HG03439 (cell line): ENCODE results near the gene TPCN2.

Source experiments
- ATAC-seq: cut with Tn5 transposase; IDR thresholded peaks from one replicate; pipeline ENCODE4 v1.9.1; 2021; ENCODE audit warnings: mild to moderate bottlenecking, moderate library complexity; ENCODE audit not compliant: unreplicated experiment

TPCN2 gene

GRCh38 chr11:69037074-69037473 lies 11.7 kb upstream of the TPCN2 start:
- ATAC-seq: no peak

GRCh38 chr11:69037544-69037943 lies 11.2 kb upstream of the TPCN2 start:
- ATAC-seq: no peak

GRCh38 chr11:69039501-69039900 lies 9.2 kb upstream of the TPCN2 start:
- no peak for ATAC-seq

- ATAC-seq: no peak
These were observed 8.7 kb upstream of the TPCN2 start for GRCh38 chr11:69040051-69040450.

GRCh38 chr11:69040581-69041260 lies 8.0 kb upstream of the TPCN2 start:
- no peak for ATAC-seq

GRCh38 chr11:69041516-69041915 lies 7.2 kb upstream of the TPCN2 start:
- no peak for ATAC-seq

- ATAC-seq: no peak
These were observed 4.4 kb upstream of the TPCN2 start for GRCh38 chr11:69044111-69045013.

GRCh38 chr11:69048031-69048693 lies 570 bp upstream of the TPCN2 start:
- ATAC-seq: no peak

- ATAC-seq: no peak
These were observed 747 bp downstream of the TPCN2 start for GRCh38 chr11:69049490-69049867.

- no peak for ATAC-seq
These were observed 2.1 kb downstream of the TPCN2 start for GRCh38 chr11:69050592-69051380.

GRCh38 chr11:69051381-69052342 lies 2.9 kb downstream of the TPCN2 start:
- ATAC-seq: no peak

- no peak for ATAC-seq
These were observed 3.8 kb downstream of the TPCN2 start for GRCh38 chr11:69052343-69053168.

GRCh38 chr11:69053169-69053477 lies 4.4 kb downstream of the TPCN2 start:
- ATAC-seq: no peak

- ATAC-seq: no peak
These were observed 5.0 kb downstream of the TPCN2 start for GRCh38 chr11:69053546-69054396.

GRCh38 chr11:69054397-69055211 lies 5.9 kb downstream of the TPCN2 start:
- ATAC-seq: no peak

- ATAC-seq: no peak
These were observed 6.5 kb downstream of the TPCN2 start for GRCh38 chr11:69055212-69055586.
